Nephron (organoid): ENCODE measurements around the gene GPC5.

Experiments
- H3K27ac Mint-ChIP-seq, 3 experiments: 2 replicates each; pipeline ENCODE4 v1.8.0; 2020; ENCODE audit warnings: mixed read lengths in 3 of 3, mild to moderate bottlenecking in 2 of 3, moderate library complexity in 1 of 3
- H3K27me3 Mint-ChIP-seq: 2 replicates; pipeline ENCODE4 v1.8.0; 2021; ENCODE audit warnings: low read depth, mild to moderate bottlenecking, moderate library complexity, mixed read lengths
- H3K36me3 Mint-ChIP-seq: 2 replicates; pipeline ENCODE4 v1.8.0; 2020; ENCODE audit warnings: low read depth, mixed read lengths
- H3K4me1 Mint-ChIP-seq: 2 replicates; pipeline ENCODE4 v1.8.0; 2020; ENCODE audit warnings: mixed read lengths
- H3K4me3 Mint-ChIP-seq, 3 experiments: 2 replicates each; pipeline ENCODE4 v1.8.0; 2020; ENCODE audit warnings: mild to moderate bottlenecking in 3 of 3, mixed read lengths in 3 of 3, moderate library complexity in 2 of 3
- H3K9me3 Mint-ChIP-seq: 2 replicates; pipeline ENCODE4 v1.8.0; 2020; ENCODE audit warnings: mixed read lengths
- TF ChIP-seq, protein P1 (sequence below), 3 experiments: fragments of 200-600 bp; sonication (generic); IDR thresholded peaks; one replicate each; pipeline ENCODE4 v1.5.0; 2021; ENCODE audit warnings: antibody characterized with exemption in 3 of 3; ENCODE audit not compliant: unreplicated experiment in 3 of 3

The GPC5 gene

DNA sequence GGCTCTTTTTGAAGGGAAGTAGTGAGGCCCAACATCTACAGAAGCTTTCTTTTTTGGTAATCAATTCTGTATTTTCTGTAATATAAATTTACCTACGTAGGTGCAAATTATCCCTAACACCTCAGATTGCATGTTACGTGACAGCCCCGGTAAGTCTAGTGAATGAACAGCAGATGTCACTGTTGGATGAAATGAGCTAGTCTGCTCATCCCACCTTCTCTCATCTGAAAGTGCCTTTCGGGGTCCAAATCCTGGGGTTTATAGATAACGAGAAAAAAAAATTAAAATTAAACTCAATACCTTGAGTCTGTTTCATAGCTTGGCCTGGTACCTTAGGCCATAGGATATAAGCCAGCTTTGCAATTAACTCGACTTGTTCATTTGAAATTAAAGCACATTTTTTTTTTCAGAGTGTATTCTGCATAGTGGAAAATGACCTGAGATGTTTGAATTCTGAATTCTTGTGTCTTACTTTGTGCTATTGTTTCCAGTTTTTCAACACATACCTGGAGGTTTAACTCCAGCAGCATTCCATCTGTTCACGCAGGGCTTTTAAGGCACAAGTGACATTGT lies 548.2 kb downstream of the GPC5 start:
- Mint-ChIP-seq H3K4me1 (no peaks in the 10 kb centered on the region), H3K36me3 (no peaks in the 10 kb centered on the region), H3K9me3 (peaks cover 2% of the 10 kb centered on the region), H3K4me3 (no peak overlapping the region), H3K27me3 (peaks cover 3% of the 10 kb centered on the region), H3K27ac (no peak overlapping the region)
- TF ChIP-seq, protein P1, sequence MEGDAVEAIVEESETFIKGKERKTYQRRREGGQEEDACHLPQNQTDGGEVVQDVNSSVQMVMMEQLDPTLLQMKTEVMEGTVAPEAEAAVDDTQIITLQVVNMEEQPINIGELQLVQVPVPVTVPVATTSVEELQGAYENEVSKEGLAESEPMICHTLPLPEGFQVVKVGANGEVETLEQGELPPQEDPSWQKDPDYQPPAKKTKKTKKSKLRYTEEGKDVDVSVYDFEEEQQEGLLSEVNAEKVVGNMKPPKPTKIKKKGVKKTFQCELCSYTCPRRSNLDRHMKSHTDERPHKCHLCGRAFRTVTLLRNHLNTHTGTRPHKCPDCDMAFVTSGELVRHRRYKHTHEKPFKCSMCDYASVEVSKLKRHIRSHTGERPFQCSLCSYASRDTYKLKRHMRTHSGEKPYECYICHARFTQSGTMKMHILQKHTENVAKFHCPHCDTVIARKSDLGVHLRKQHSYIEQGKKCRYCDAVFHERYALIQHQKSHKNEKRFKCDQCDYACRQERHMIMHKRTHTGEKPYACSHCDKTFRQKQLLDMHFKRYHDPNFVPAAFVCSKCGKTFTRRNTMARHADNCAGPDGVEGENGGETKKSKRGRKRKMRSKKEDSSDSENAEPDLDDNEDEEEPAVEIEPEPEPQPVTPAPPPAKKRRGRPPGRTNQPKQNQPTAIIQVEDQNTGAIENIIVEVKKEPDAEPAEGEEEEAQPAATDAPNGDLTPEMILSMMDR (IDR thresholded peaks at IDR 0.05; ENCODE audit: unreplicated experiment in 3 of 3) = peak; percentile 68 to 83 (median 74)

DNA sequence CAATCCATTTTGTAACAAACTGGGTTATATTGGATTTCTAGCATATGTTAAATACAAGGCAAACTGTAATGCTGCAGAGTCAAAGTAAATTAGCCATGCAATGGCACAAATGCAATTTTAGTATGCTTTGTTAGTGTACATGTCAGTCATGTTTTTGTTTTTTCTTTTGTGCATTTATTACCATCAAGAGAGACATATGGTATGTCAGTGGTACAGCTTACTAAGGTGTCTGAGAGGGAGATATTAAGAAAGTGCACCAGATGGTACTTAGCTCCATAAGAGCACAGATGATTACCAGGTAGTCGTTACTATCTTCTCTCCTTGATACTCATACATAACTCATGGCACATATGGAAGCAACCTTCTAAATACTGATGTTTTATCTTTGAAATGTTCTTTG lies 550.3 kb downstream of the GPC5 start:
- Mint-ChIP-seq H3K27ac (no peak overlapping the region), H3K4me1 (no peaks in the 10 kb centered on the region), H3K9me3 (no peaks in the 10 kb centered on the region), H3K27me3 (peaks cover 3% of the 10 kb centered on the region), H3K4me3 (no peak overlapping the region), H3K36me3 (no peaks in the 10 kb centered on the region)
- TF ChIP-seq, protein P1 (IDR thresholded peaks at IDR 0.05; ENCODE audit: unreplicated experiment in 3 of 3) = no peak

DNA sequence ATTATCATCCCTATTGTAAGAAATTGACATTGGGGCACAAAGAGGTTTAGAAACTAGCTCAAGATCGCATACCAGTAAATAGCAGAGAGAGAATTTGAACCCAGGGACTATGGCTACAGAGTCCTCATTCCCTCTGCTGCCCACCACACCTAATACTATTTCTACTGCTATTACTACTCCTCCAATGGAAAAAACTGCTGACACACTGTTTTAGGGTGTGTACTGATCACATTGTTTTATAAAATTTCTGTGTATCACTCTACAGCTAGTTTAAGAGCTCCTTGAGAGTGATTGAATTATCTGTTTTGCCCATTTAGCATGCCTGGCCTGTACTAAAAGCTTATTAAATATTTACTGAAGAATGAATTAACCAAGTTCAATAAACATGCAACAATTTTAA lies 552.4 kb downstream of the GPC5 start:
- Mint-ChIP-seq H3K27ac (no peak overlapping the region), H3K9me3 (no peaks in the 10 kb centered on the region), H3K4me3 (no peak overlapping the region), H3K4me1 (no peaks in the 10 kb centered on the region), H3K27me3 (peaks cover 3% of the 10 kb centered on the region), H3K36me3 (no peaks in the 10 kb centered on the region)
- TF ChIP-seq, protein P1 (IDR thresholded peaks at IDR 0.05; ENCODE audit: unreplicated experiment in 3 of 3) = no peak

DNA sequence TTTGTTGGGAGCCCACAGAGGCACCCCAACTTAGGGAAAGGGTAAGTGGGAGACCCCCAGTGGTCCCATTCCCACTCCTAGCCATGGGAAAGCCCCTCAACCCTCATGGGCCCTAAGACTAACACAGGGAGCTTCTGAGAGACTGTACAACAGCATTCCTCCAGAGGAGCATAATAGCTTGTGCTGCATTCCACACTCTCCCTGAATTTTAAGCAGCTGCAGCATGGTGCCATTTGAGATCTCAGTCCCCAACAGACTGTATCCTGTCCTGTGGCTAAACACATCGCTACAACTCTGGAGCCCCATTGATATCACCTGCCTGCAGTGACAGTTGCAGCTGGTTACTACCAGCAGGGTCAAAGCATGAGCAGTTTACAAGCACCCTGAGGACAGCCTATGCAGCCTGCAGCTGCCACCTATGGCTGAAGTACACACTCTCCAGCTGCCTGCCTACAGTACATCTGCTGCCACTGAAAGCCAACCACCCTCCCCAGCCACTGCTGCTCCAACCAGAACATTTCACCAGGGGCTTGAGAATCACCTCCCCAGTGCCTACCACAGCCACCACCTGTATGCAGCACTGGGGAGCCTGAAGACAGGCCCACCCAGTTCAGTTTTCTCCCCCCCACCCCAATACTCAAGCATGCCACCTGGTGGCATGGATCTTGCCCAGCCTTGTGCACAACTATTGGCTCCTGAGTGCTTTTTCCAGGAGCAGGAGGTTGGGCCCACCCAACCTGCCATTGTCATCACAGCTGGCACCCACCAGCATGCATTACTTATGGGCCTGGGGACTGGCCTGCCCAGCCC lies 557.3 kb downstream of the GPC5 start:
- no peaks in the 10 kb centered on the region for H3K27me3 Mint-ChIP-seq
- H3K4me3 Mint-ChIP-seq = no peak overlapping the region
- H3K36me3 Mint-ChIP-seq = no peaks in the 10 kb centered on the region

DNA sequence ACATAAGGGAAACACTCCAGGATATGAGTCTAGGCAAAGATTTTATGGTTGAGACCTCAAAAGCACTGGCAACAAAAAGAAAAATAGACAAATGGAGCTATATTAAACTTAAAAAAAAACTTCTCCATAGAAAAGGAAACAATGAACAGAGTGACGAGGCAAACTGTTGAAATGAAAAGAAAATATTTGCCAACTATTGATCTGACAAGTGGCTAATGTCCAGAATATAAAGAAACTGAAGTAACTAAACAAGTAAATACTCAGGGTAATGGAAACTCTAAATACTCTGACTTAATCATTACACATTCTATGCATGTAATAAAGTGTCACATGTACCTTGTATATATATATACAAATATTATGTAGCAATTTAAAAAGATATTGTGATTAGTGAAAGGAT lies 562.5 kb downstream of the GPC5 start:
- no peaks in the 10 kb centered on the region for H3K36me3 Mint-ChIP-seq
- TF ChIP-seq, protein P1 (IDR thresholded peaks at IDR 0.05; ENCODE audit: unreplicated experiment in 3 of 3) = no peak
- no peak overlapping the region for H3K27ac Mint-ChIP-seq
- H3K4me3 Mint-ChIP-seq = no peak overlapping the region
- peaks cover 3% of the 10 kb centered on the region for H3K4me1 Mint-ChIP-seq
- H3K9me3 Mint-ChIP-seq = peaks cover 10% of the 10 kb centered on the region
- no peaks in the 10 kb centered on the region for H3K27me3 Mint-ChIP-seq

More for the DNA sequence above, 557.3 kb downstream of the GPC5 start:
- TF ChIP-seq, protein P1 (IDR thresholded peaks at IDR 0.05; ENCODE audit: unreplicated experiment in 3 of 3) = no peak
- H3K4me1 Mint-ChIP-seq = no peaks in the 10 kb centered on the region
- no peak overlapping the region for H3K27ac Mint-ChIP-seq
- H3K9me3 Mint-ChIP-seq = peaks cover 7% of the 10 kb centered on the region

DNA sequence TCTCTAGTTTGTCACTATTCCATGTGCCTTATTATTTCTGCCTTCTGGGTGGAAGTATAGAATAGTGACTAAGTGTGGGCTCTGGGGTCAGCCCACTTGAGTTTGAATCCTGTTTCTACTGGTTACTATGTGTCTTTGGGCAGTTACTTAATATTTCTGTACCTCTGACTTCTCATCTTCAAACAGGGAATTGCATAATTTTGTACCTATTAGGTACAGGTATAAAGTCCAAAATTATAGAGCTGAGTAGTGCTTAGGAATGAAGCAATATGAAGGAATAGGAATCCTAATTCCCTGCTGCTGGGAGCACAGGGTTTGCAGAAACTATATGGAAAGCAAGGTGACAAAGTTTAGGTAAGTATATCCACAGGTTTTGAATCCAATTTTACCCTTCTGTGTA lies 564.5 kb downstream of the GPC5 start:
- no peak overlapping the region for H3K27ac Mint-ChIP-seq
- no peak overlapping the region for H3K4me3 Mint-ChIP-seq

More for the DNA sequence above, 564.5 kb downstream of the GPC5 start:
- peaks cover 3% of the 10 kb centered on the region for H3K4me1 Mint-ChIP-seq
- peaks cover 7% of the 10 kb centered on the region for H3K9me3 Mint-ChIP-seq
- no peaks in the 10 kb centered on the region for H3K36me3 Mint-ChIP-seq
- H3K27me3 Mint-ChIP-seq = no peaks in the 10 kb centered on the region
- TF ChIP-seq, protein P1 (IDR thresholded peaks at IDR 0.05; ENCODE audit: unreplicated experiment in 3 of 3) = no peak
